Right lobe of liver (tissue), 4 donors: Measurements from ENCODE around the gene GOPC.

Experiments used
- CTCF ChIP-seq, 4 donors: fragments of 200-600 bp in 3 of 4; fragments of 450-650 bp in 1 of 4; IDR thresholded peaks; one replicate each; pipeline versions ENCODE4 v1.5.1 to v1.8.0; 2016 to 2022; ENCODE audit warnings: antibody characterized with exemption in 4 of 4, mild to moderate bottlenecking in 2 of 4
- POLR2A ChIP-seq: fragments of 450-650 bp; IDR thresholded peaks from one replicate; pipeline ENCODE4 v1.6.1; 2017; ENCODE audit warnings: antibody characterized with exemption, mild to moderate bottlenecking
- donor health status: DM: no; HTN: no; CAD: no.
- donor health status: DM: no; HTN: no; CAD: no.
- donor health status: DM: no; HTN: yes; CAD: no.

DNA sequence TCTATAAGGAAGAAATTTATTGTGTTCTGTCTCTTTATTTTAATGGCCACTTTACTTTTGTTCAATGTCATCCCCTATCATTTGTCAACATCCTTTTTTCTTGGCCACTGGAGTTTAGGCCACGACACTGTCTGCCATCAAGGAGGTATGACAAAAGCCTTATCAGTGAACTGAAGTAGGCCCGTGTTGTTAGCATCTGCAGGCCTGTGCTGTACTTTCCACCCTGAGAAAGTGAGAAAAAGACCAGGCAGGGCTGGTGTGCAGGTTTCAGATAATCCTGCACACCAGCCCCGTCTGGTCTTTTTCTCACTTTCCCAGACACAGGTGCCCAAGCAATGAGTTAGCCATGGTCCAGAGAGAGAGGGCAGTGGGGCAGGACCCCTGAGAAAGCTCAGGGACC is 57.6 kb downstream of the GOPC start:
- TF ChIP-seq POLR2A = no peak
- TF ChIP-seq CTCF (IDR thresholded peaks at IDR 0.05) = no peak
